SJSA1 (cell line): ENCODE measurements around the gene PCGF3. TPM values are rescaled to one million over a fixed set of nuclear protein-coding genes. Genes with fewer than 3 reads are reported as not detected.
"Not testable (repeated sequence)": the region's sequence is repeated elsewhere in the genome, so short reads cannot be mapped to it uniquely, and the experiment has no call there.

Source experiments
- DNase-seq, 2 experiments: peaks; one replicate each; pipeline ENCODE4 v3.0.0-alpha.2; 2015 to 2020; ENCODE audit warnings: low spot score in 2 of 2, low read depth in 1 of 2
- H3K27ac ChIP-seq: fragments of 250-450 bp; sonication (Bioruptor Pico); 2 replicates; pipeline ENCODE4 v1.5.1; 2020; ENCODE audit warnings: mild to moderate bottlenecking, moderate library complexity
- H3K27me3 ChIP-seq: fragments of 250-450 bp; sonication (Bioruptor Pico); replicated peaks from 2 replicates; pipeline ENCODE4 v1.5.1; 2020; ENCODE audit warnings: mild to moderate bottlenecking, moderate library complexity
- H3K36me3 ChIP-seq: fragments of 250-450 bp; sonication (Bioruptor Pico); 2 replicates; pipeline ENCODE4 v1.5.1; 2020; ENCODE audit warnings: mild to moderate bottlenecking
- H3K4me1 ChIP-seq: fragments of 250-450 bp; sonication (Bioruptor Pico); replicated peaks from 2 replicates; pipeline ENCODE4 v1.6.1; 2021; ENCODE audit warnings: mild to moderate bottlenecking
- H3K4me3 ChIP-seq: fragments of 250-450 bp; sonication (Bioruptor Pico); 2 replicates; pipeline ENCODE4 v1.5.1; 2020; ENCODE audit warnings: mild to moderate bottlenecking
- H3K9me3 ChIP-seq: fragments of 250-450 bp; sonication (Bioruptor Pico); replicated peaks from 2 replicates; pipeline ENCODE4 v1.5.1; 2020; ENCODE audit warnings: mild to moderate bottlenecking
- total RNA-seq: library from RNA; depleted of rRNA; stranded (reverse); fragments of >200 nt; shearing (Covaris generic); gene quantifications from 2 replicates; pipeline ENCODE4 v1.2.3, GENCODE V29; 2014

PCGF3 gene
- total RNA-seq, 1 experiment from 2014 or later, result 24.8 TPM

DNA sequence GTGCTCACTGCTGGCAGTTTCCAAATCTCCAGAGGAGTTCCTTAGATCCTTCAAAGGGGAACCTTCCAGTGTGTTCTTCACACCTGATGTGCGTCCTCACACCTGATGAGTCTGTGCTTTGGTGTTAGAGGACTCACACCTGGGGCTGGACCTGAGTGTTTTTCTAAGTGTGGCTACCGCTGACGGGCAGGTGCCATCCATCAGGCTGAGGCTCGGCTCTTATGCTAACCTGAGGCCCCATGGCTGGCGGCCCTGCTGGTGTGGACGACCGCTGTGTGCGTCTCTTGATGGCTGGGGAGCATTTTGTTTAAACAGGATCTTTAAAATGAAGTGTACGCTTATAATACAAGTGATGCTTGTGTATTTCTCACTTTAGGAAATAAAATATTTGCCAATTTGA, 28.4 kb downstream of the PCGF3 start:
- H3K27me3 ChIP-seq, result no peaks in the 10 kb centered on the region
- no peaks in the 10 kb centered on the region for H3K4me1 ChIP-seq
- H3K9me3 ChIP-seq, result no peaks in the 10 kb centered on the region
- 0 out of 2 replicates have a peak, but pooled peaks cover 3% of the 10 kb centered on the region for H3K36me3 ChIP-seq
- H3K27ac ChIP-seq, result no peak overlapping the region
- no peak for DNase-seq
- H3K4me3 ChIP-seq, result no peak overlapping the region

DNA sequence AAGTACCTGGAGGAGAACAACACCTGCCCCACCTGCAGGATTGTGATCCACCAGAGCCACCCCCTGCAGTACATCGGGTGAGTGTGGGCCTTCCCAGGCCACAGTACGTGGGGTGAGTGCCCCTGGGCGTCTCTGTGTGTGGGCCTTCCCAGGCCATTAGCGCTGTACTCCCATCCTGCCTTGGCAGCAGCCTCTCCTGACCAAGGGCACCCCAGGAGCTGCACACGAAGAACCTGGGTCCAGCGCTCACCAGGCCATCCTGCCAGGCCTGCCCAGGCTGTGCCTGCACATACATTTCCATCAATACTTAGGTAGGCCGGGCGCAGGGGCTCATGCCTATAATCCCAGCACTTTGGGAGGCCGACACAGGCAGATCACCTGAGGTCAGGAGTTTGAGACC, 29.3 kb downstream of the PCGF3 start:
- no peaks in the 10 kb centered on the region for H3K27me3 ChIP-seq
- H3K27ac ChIP-seq, result no peak overlapping the region
- no peaks in the 10 kb centered on the region for H3K4me1 ChIP-seq
- H3K9me3 ChIP-seq, result no peaks in the 10 kb centered on the region
- H3K4me3 ChIP-seq, result no peak overlapping the region
- DNase-seq, result no peak
- 0 out of 2 replicates have a peak, but pooled peaks cover 3% of the 10 kb centered on the region for H3K36me3 ChIP-seq

DNA sequence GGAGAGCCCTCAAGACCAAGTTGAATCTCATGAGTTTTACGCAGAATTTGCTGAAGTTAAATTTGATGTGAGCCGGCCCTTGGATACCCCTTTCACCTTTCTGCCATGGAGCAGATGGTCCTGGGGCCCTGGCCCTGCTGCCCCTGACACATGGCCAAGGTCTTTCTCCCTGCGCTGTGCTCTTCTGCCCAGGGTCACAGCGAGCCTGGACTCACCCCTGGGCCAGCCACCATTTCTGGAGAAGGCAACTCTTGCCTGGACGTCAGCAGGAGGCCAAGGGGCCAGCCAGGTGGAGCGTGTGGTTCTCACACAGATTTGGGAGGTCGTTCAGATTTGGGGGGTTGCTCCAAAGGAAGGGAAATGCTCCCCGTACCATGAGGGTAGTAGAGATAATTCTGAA, 30.0 kb downstream of the PCGF3 start:
- no peak overlapping the region for H3K27ac ChIP-seq
- no peak for DNase-seq
- no peak overlapping the region for H3K4me3 ChIP-seq
- H3K36me3 ChIP-seq, result 0 out of 2 replicates have a peak, but pooled peaks cover 3% of the 10 kb centered on the region
- H3K4me1 ChIP-seq, result peaks cover 1% of the 10 kb centered on the region
- H3K27me3 ChIP-seq, result no peaks in the 10 kb centered on the region
- no peaks in the 10 kb centered on the region for H3K9me3 ChIP-seq

DNA sequence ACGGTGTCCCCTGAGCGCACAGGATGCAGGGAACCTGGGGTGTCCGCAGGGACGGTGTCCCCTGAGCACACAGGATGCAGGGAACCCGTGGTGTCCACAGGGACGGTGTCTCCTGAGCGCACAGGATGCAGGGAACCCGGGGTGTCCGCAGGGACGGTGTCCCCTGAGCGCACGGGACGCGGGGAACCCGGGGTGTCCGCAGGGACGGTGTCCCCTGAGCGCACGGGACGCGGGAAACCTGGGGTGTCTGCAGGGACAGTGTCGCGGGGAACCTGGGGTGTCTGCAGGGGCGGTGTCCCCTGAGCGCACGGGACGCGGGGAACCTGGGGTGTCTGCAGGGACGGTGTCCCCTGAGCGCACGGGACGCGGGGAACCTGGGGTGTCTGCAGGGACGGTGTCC, 30.9 kb downstream of the PCGF3 start:
- H3K27me3 ChIP-seq, H3K36me3 ChIP-seq, H3K9me3 ChIP-seq, DNase-seq, H3K4me3 ChIP-seq, H3K27ac ChIP-seq: not testable (repeated sequence)
- peaks cover 11% of the 10 kb centered on the region for H3K4me1 ChIP-seq

DNA sequence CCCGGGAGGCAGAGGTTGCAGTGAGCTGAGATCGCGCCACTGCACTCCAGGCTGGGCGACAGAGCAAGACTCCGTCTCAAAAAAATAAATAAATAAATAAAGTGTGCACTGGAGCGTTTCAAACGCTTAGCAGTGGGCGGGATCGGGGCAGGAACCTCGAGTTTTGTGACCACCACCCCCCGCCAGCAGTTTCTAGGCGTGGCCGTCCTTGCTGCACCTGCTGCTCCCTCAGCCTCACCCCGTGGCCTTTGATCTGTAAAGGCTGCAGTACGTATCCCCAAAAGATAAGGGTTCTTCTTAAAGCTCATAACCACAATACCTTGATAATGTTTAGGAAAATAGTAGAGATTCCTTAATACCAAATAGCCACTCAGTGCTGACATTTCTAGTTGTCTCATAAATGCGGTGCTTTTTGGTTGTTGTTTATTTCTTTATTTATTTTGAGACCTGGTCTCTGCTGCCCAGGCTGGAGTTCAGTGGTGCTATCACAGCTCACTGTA, 33.2 kb downstream of the PCGF3 start:
- H3K9me3 ChIP-seq, result no peaks in the 10 kb centered on the region
- DNase-seq, result no peak
- H3K27me3 ChIP-seq, result no peaks in the 10 kb centered on the region
- H3K36me3 ChIP-seq, result no peaks in the 10 kb centered on the region; the same call in 1 of the 2 replicates
- H3K4me3 ChIP-seq, result no peak overlapping the region
- no peak overlapping the region for H3K27ac ChIP-seq
- H3K4me1 ChIP-seq, result peaks cover 12% of the 10 kb centered on the region

DNA sequence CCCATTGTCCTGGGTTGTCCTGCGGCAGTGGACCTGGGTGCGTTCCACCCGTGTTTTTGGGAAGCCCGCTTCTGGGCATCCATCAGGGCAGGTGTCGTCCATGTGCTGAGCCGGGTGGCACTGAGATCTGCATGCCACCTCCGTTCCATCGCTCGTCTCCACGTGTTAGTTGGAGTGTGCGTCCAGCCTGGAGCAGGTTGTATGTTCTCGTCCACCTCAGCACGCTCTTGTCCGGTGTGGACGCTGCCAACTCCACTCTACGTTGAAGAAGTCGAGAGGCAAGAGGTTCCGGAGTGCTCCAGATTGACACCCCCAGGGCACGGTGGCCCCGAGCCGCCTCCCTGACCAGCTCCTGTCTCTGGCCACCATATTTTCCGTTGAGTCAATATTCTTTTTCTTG, 33.9 kb downstream of the PCGF3 start:
- Histone ChIP-seq H3K4me3 (no peak overlapping the region), H3K4me1 (peaks cover 12% of the 10 kb centered on the region), H3K27me3 (no peaks in the 10 kb centered on the region), H3K9me3 (no peaks in the 10 kb centered on the region), H3K36me3 (no peaks in the 10 kb centered on the region; the same call in 1 of the 2 replicates), H3K27ac (no peak overlapping the region)
- DNase-seq, result no peak

DNA sequence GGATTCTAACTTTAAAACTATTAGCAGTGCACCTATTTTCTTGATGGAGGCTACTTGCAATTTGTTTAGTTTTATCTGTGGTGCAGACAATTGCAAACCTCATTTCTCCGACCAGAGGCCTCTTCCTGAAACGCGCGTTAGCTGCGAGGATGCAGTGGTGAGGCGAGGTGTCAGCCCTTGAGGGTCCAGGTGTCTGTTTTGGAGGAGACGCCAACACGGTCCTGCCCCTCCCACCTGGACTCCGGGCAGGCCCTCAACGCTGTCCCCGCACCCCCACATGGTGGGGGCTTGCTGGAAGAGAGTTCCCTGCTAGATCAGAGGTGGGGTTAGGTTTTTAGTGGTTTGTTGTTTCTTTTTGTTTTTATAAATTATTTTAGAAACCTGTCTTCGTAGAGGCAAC, 34.4 kb downstream of the PCGF3 start:
- peaks cover 12% of the 10 kb centered on the region for H3K4me1 ChIP-seq
- no peak for DNase-seq
- no peak overlapping the region for H3K4me3 ChIP-seq
- H3K27me3 ChIP-seq, result no peaks in the 10 kb centered on the region
- no peaks in the 10 kb centered on the region for H3K9me3 ChIP-seq
- H3K36me3 ChIP-seq, result no peaks in the 10 kb centered on the region; the same call in 1 of the 2 replicates
- no peak overlapping the region for H3K27ac ChIP-seq

DNA sequence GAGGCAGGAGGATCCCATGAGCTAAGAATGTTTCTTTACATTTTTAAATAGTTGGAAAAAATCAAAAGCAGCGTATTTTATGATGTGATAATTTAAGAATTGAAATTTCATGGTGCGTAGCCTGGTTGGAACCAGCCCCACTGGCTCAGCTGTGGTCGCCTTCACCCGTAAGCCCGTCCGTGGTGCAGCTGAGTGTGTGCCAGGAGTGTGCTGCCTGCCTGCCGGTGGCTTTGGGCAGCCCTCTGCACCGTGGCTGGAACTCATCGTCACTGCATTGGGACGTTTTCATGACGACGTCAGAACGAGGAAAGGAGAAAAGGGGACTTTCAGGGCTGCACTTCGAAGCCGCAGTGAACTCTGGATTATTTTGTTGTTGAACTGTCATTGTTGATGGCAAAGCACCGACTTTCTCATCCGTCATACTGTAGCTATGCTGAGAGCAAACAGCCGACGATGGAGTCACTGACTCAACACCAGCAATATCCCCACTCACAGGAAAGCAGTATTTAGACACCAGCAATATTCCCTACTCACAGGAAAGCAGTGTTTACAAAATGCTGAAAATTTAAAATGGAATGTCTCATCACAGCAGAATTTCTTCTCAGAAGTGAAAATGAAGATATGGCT, 35.1 kb downstream of the PCGF3 start:
- H3K9me3 ChIP-seq, result no peaks in the 10 kb centered on the region
- peaks cover 12% of the 10 kb centered on the region for H3K4me1 ChIP-seq
- peak in 1 of 2 experiments; percentile 35 for DNase-seq
- no peak overlapping the region for H3K4me3 ChIP-seq
- peak overlapping the region; percentile 39 for H3K27ac ChIP-seq
- H3K36me3 ChIP-seq, result no peaks in the 10 kb centered on the region; the same call in 1 of the 2 replicates
- H3K27me3 ChIP-seq, result no peaks in the 10 kb centered on the region

DNA sequence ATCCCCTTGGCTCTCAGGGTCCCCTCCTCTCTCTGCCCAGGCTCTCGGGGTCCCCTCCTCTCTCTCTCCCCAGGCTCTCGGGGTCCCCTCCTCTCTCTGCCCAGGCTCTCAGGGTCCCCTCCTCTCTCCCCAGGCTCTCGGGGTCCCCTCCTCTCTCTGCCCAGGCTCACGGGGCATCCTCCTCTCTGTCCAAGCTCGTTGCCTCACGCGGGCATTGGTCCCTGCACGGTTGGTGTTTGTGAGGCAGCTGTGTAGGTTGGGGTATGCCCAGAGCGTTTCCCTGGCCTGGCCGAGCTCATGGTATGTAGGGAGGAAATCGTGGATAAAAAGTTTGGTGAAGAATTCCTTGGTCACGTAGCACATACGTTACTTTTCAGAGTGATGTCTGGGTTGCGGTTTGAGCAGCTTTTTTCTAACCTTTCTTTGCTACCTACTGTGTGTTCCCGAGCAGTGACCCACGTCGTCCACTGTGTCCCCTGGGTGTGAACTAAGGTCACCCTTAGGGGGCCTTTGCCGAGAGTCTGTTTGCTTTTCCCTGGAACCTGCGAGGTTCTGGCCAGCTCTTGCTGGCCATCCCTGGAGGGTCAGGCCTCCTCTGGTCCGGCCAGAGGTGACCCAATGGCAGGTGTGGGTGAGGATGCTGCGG, 36.6 kb downstream of the PCGF3 start:
- H3K36me3 ChIP-seq, result no peaks in the 10 kb centered on the region; the same call in 1 of the 2 replicates
- no peak overlapping the region for H3K4me3 ChIP-seq
- DNase-seq, result no peak
- H3K27me3 ChIP-seq, result no peaks in the 10 kb centered on the region
- no peak overlapping the region for H3K27ac ChIP-seq
- H3K9me3 ChIP-seq, result no peaks in the 10 kb centered on the region
- H3K4me1 ChIP-seq, result peaks cover 12% of the 10 kb centered on the region

DNA sequence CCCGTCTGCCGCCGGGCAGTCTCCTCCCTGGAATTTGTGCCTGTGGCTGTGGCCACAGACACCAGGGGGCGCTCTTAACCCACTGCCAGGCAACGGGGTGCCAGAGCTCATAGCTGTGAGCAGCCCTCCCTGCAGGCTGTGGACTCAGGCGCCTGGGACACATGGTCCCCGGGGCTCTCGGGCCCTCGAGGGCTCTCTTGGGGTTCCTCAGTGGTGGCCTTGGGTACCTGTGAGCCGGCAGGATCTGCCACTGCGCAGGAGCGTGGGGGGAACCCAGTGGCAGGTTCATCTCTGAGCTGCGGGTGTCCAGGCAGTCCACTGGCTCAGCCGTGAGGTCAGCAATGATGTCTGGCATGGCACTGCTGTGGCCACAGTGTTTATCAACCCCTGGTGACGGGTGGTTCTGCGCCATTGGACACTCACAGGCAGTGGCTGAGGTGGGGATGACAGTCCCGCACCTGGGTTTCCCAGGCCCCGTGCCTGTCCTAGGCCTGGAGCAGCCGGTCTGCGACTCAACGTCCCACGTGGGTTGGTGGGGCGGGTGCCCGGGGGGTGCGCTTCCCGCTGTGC, 37.2 kb downstream of the PCGF3 start:
- Histone ChIP-seq H3K36me3 (no peaks in the 10 kb centered on the region; the same call in 1 of the 2 replicates), H3K4me1 (peaks cover 12% of the 10 kb centered on the region), H3K4me3 (no peak overlapping the region), H3K27me3 (no peaks in the 10 kb centered on the region), H3K27ac (no peak overlapping the region), H3K9me3 (no peaks in the 10 kb centered on the region)
- DNase-seq, result peak in 1 of 2 experiments; percentile 56

DNA sequence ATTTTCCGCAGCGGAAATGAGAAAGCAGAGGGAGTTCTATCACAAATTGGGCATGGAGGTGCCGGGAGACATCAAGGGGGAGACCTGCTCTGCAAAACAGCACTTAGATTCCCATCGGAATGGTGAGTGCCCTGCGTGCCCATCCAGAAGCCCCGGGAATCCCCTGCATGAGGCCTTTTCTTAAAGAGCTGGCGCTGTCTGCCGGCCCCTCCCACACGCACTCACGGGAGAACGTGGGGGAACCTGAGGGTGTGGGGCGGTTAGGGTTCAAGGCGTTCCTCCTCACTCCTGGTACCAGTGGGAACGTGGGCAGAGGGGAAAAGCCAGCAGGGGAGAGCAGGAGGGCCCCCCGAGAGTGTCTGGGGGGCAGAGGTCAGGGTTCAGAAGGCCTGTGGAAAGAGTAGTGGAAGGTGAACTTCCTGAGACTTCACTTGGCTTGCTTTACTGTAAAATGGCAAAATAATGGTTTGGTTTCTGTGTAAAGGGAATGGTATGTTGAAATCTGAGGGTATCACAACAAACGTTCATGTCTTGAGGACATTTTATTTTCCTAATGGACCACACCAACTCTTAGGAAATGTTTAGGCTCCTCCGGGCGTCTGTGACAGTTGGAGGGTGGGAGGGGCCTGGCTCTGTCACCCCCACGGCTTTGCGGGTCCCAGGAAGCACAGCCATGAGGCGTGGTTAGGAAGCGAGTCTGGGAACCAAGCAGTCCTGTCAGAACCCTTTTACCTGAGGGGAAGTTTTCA, 38.0 kb downstream of the PCGF3 start:
- H3K4me3 ChIP-seq, result no peak overlapping the region
- H3K27me3 ChIP-seq, result no peaks in the 10 kb centered on the region
- peaks cover 12% of the 10 kb centered on the region for H3K4me1 ChIP-seq
- no peaks in the 10 kb centered on the region; the same call in 1 of the 2 replicates for H3K36me3 ChIP-seq
- H3K27ac ChIP-seq, result no peak overlapping the region
- no peaks in the 10 kb centered on the region for H3K9me3 ChIP-seq
- DNase-seq, result no peak

DNA sequence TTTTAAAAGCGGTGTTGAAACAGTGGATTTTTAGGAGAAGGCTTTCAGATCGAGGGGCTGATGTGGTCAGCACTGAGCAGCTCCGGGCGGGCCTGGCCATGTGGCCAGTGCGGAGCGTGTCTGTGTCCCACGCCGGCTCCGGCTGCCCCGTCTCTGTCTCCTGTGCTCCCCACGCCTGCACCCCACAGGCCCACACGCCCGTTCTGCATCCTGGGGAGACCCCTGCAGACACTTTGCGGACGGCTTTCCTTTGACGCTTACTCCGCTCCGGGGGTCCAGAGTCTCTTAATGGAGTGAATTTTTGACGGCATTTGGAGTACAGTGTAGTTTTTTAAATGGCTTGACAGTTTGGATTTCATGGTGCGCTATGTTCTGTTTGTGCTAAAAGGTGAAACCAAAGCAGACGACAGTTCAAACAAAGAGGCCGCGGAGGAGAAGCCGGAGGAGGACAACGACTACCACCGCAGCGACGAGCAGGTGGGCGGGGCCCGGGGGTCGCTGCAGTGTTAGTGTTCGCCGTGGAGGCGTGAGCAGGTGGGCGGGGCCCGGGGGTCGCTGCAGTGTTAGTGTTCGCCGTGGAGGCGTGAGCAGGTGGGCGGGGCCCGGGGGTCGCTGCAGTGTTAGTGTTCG, 38.7 kb downstream of the PCGF3 start:
- Histone ChIP-seq H3K4me1 (peaks cover 12% of the 10 kb centered on the region), H3K9me3 (no peaks in the 10 kb centered on the region), H3K36me3 (no peaks in the 10 kb centered on the region; the same call in 1 of the 2 replicates), H3K4me3 (no peak overlapping the region), H3K27ac (no peak overlapping the region), H3K27me3 (no peaks in the 10 kb centered on the region)
- no peak for DNase-seq

DNA sequence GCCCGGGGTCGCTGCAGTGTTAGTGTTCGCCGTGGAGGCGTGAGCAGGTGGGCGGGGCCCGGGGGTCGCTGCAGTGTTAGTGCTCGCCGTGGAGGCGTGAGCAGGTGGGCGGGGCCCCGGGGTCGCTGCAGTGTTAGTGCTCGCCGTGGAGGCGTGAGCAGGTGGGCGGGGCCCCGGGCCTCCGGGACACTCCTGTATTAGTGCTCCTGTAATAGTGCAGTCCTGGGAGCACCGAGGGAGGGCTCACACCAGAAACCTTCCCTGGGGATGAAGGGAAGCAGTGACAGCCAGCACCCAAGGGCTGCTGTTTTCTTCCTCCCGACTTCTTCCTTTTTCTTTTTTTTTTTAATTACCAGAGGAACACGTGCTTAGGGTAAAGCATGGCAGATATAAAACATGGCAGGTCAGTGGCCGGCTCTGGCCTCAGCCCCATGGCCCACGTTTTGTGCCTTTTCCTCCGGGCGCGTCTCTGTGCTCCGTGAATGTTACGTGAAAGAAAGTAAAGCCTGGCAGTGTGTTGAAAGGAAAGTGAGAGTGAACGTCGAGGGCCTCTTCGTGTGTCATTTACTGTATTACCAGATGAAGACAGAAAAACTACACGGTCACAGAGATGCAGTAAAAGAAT, 42.0 kb downstream of the PCGF3 start:
- H3K36me3 ChIP-seq, result no peaks in the 10 kb centered on the region; the same call in 1 of the 2 replicates
- no peak for DNase-seq
- H3K4me1 ChIP-seq, result no peaks in the 10 kb centered on the region
- no peak overlapping the region for H3K27ac ChIP-seq
- no peak overlapping the region for H3K4me3 ChIP-seq
- no peaks in the 10 kb centered on the region for H3K9me3 ChIP-seq
- H3K27me3 ChIP-seq, result no peaks in the 10 kb centered on the region
